ES-I3 (cell line): Measurements from ENCODE around the gene GPR78.
"Not testable (repeated sequence)": the region's sequence is repeated elsewhere in the genome, so short reads cannot be mapped to it uniquely, and the experiment has no call there.

Experiments
- H3K36me3 ChIP-seq: 2 replicates; pipeline ENCODE4 v1.6.1; 2013; ENCODE audit warnings: mild to moderate bottlenecking, low read length, control low read depth, moderate library complexity; ENCODE audit not compliant: insufficient read depth
- H3K4me1 ChIP-seq: 2 replicates; pipeline ENCODE4 v1.6.1; 2013; ENCODE audit warnings: mild to moderate bottlenecking, control low read depth, low read length; ENCODE audit not compliant: insufficient read depth
- H3K9ac ChIP-seq: 2 replicates; pipeline ENCODE4 v1.6.1; 2013; ENCODE audit warnings: low read depth, mild to moderate bottlenecking, low read length, moderate library complexity
- H3K9me3 ChIP-seq: 2 replicates; pipeline ENCODE4 v1.6.1; 2013; ENCODE audit warnings: mild to moderate bottlenecking, low read length, moderate library complexity; ENCODE audit not compliant: control insufficient read depth, insufficient read depth

The GPR78 gene

GRCh38 chr4:8568068-8568668 is 12.0 kb upstream of the GPR78 start:
- Histone ChIP-seq H3K36me3 (no peaks in the 10 kb centered on the region), H3K9ac (no peak overlapping the region), H3K4me1 (peaks cover 16% of the 10 kb centered on the region; the same call in 1 of the 2 replicates), H3K9me3 (no peaks in the 10 kb centered on the region)

- no peaks in the 10 kb centered on the region for H3K9me3 ChIP-seq
- H3K4me1 ChIP-seq: peaks cover 16% of the 10 kb centered on the region; the same call in 1 of the 2 replicates
- H3K36me3 ChIP-seq: no peaks in the 10 kb centered on the region
- no peak overlapping the region for H3K9ac ChIP-seq
Measured at GRCh38 chr4:8570201-8570600, 10.0 kb upstream of the GPR78 start.

GRCh38 chr4:8571702-8572685 is 8.2 kb upstream of the GPR78 start:
- Histone ChIP-seq H3K9ac (no peak overlapping the region), H3K9me3 (no peaks in the 10 kb centered on the region), H3K36me3 (no peaks in the 10 kb centered on the region), H3K4me1 (peaks cover 12% of the 10 kb centered on the region; the same call in 1 of the 2 replicates)

GRCh38 chr4:8573266-8573665 is 6.9 kb upstream of the GPR78 start:
- Histone ChIP-seq H3K9ac (no peak overlapping the region), H3K4me1 (no peaks in the 10 kb centered on the region; the same call in 1 of the 2 replicates), H3K36me3 (no peaks in the 10 kb centered on the region), H3K9me3 (no peaks in the 10 kb centered on the region)

- H3K4me1 ChIP-seq: peaks cover 6% of the 10 kb centered on the region
- H3K36me3 ChIP-seq: no peaks in the 10 kb centered on the region
- no peaks in the 10 kb centered on the region for H3K9me3 ChIP-seq
- H3K9ac ChIP-seq: no peak overlapping the region
Measured at GRCh38 chr4:8574796-8575370, 5.3 kb upstream of the GPR78 start.

- Histone ChIP-seq H3K9ac (no peak overlapping the region), H3K36me3 (no peaks in the 10 kb centered on the region), H3K4me1 (peaks cover 7% of the 10 kb centered on the region), H3K9me3 (no peaks in the 10 kb centered on the region)
Measured at GRCh38 chr4:8575457-8575856, 4.7 kb upstream of the GPR78 start.

GRCh38 chr4:8576591-8576990 is 3.6 kb upstream of the GPR78 start:
- not testable (repeated sequence) for H3K9me3 ChIP-seq, H3K36me3 ChIP-seq

GRCh38 chr4:8577046-8577445 is 3.1 kb upstream of the GPR78 start:
- Histone ChIP-seq H3K9me3 (no peaks in the 10 kb centered on the region), H3K9ac (no peak overlapping the region)

More at GRCh38 chr4:8576591-8576990, 3.6 kb upstream of the GPR78 start:
- H3K4me1 ChIP-seq, H3K9ac ChIP-seq: not testable (repeated sequence)

GRCh38 chr4:8577972-8578371 is 2.2 kb upstream of the GPR78 start:
- Histone ChIP-seq H3K36me3 (no peaks in the 10 kb centered on the region), H3K9ac (no peak overlapping the region), H3K4me1 (peaks cover 7% of the 10 kb centered on the region), H3K9me3 (no peaks in the 10 kb centered on the region)

More at GRCh38 chr4:8577046-8577445, 3.1 kb upstream of the GPR78 start:
- peaks cover 7% of the 10 kb centered on the region for H3K4me1 ChIP-seq
- H3K36me3 ChIP-seq: no peaks in the 10 kb centered on the region

GRCh38 chr4:8578717-8579116 is 1.5 kb upstream of the GPR78 start:
- no peak overlapping the region for H3K9ac ChIP-seq
- peaks cover 7% of the 10 kb centered on the region for H3K4me1 ChIP-seq
- no peaks in the 10 kb centered on the region for H3K9me3 ChIP-seq
- no peaks in the 10 kb centered on the region for H3K36me3 ChIP-seq

GRCh38 chr4:8579526-8580320 is 469 bp upstream of the GPR78 start:
- Histone ChIP-seq H3K9me3 (no peaks in the 10 kb centered on the region), H3K9ac (peak overlapping the region; percentile 4; the same call in 1 of the 2 replicates), H3K4me1 (peaks cover 7% of the 10 kb centered on the region), H3K36me3 (no peaks in the 10 kb centered on the region)

- H3K36me3 ChIP-seq: no peaks in the 10 kb centered on the region
- peak overlapping the region; percentile 30; the same call in 1 of the 2 replicates for H3K9ac ChIP-seq
- H3K9me3 ChIP-seq: no peaks in the 10 kb centered on the region
- peaks cover 7% of the 10 kb centered on the region for H3K4me1 ChIP-seq
Measured at GRCh38 chr4:8581094-8581861, 1.1 kb downstream of the GPR78 start.

GRCh38 chr4:8582016-8582415 is 1.8 kb downstream of the GPR78 start:
- no peaks in the 10 kb centered on the region for H3K9me3 ChIP-seq
- no peaks in the 10 kb centered on the region for H3K36me3 ChIP-seq
- no peak overlapping the region for H3K9ac ChIP-seq
- peaks cover 7% of the 10 kb centered on the region for H3K4me1 ChIP-seq
